Keratinocyte (primary cell): ENCODE measurements around the gene C14orf119. TPM values are rescaled to one million over a fixed set of nuclear protein-coding genes. Genes with fewer than 3 reads are reported as not detected.

Source experiments
- DNase-seq: peaks from one replicate; pipeline ENCODE4 v3.0.0-alpha.2; 2011; ENCODE audit warnings: low read depth, missing footprints, low spot score
- FAIRE-seq: peaks from 2 replicates; lab custom pipeline; 2011; peaks lifted over from hg19 to GRCh38; lab: Jason Lieb, UNC
- H2AFZ ChIP-seq: 2 replicates; pipeline ENCODE4 v1.6.0; 2012; ENCODE audit warnings: low read length, control low read depth, inconsistent platforms; ENCODE audit not compliant: control insufficient read depth
- H3K27ac ChIP-seq: 2 replicates; pipeline ENCODE4 v1.5.1; 2011; ENCODE audit warnings: low read length; ENCODE audit not compliant: control insufficient read depth, insufficient read depth
- H3K27me3 ChIP-seq: 3 replicates; pipeline ENCODE4 v1.6.0; 2011; ENCODE audit warnings: low read length; ENCODE audit not compliant: control insufficient read depth, insufficient read depth; ENCODE audit errors: extremely low read depth
- H3K36me3 ChIP-seq, 2 experiments: 2 replicates in 1 of 2; 3 replicates in 1 of 2; pipeline ENCODE4 v1.5.1; 2011; ENCODE audit warnings: low read length in 2 of 2, mild to moderate bottlenecking in 1 of 2; ENCODE audit not compliant: control insufficient read depth in 2 of 2, insufficient read depth in 2 of 2; ENCODE audit errors: extremely low read depth in 1 of 2
- H3K4me1 ChIP-seq: 3 replicates; pipeline ENCODE4 v1.5.1; 2011; ENCODE audit warnings: low read length; ENCODE audit not compliant: control insufficient read depth, insufficient read depth; ENCODE audit errors: extremely low read depth
- H3K4me2 ChIP-seq: 3 replicates; pipeline ENCODE4 v1.6.0; 2011; ENCODE audit warnings: low read depth, low read length; ENCODE audit not compliant: control insufficient read depth, insufficient read depth; ENCODE audit errors: extremely low read depth
- H3K4me3 ChIP-seq, 3 experiments: fragments of 200-600 bp in 1 of 3; sonication (generic) in 1 of 3; 2 replicates in 2 of 3; 3 replicates in 1 of 3; pipeline ENCODE4 v1.5.1; 2011 to 2016; ENCODE audit warnings: low read length in 3 of 3, mild to moderate bottlenecking in 3 of 3, control low read depth in 2 of 3, inconsistent platforms in 1 of 3, low read depth in 1 of 3, mixed read lengths in 1 of 3, mixed run types in 1 of 3, moderate library complexity in 1 of 3; ENCODE audit not compliant: control insufficient read depth in 2 of 3, insufficient read depth in 2 of 3; ENCODE audit errors: extremely low read depth in 1 of 3
- H3K79me2 ChIP-seq: 2 replicates; pipeline ENCODE4 v1.6.0; 2012; ENCODE audit warnings: low read length; ENCODE audit not compliant: control insufficient read depth, insufficient read depth
- H3K9ac ChIP-seq: 3 replicates; pipeline ENCODE4 v1.6.0; 2011; ENCODE audit warnings: low read length; ENCODE audit not compliant: control insufficient read depth, insufficient read depth; ENCODE audit errors: extremely low read depth
- H3K9me1 ChIP-seq: 3 replicates; pipeline ENCODE4 v1.6.0; 2011; ENCODE audit warnings: low read length; ENCODE audit not compliant: control insufficient read depth, insufficient read depth; ENCODE audit errors: extremely low read depth
- H3K9me3 ChIP-seq: 2 replicates; pipeline ENCODE4 v1.5.1; 2012; ENCODE audit warnings: low read depth, low read length; ENCODE audit not compliant: control insufficient read depth
- H4K20me1 ChIP-seq: 3 replicates; pipeline ENCODE4 v1.6.0; 2011; ENCODE audit warnings: low read length; ENCODE audit not compliant: control insufficient read depth, insufficient read depth; ENCODE audit errors: extremely low read depth
- CTCF ChIP-seq, 3 experiments: IDR thresholded peaks in 1 of 3; conservative IDR thresholded peaks in 1 of 3; optimal IDR thresholded peaks in 1 of 3; 2 replicates in 2 of 3; 3 replicates in 1 of 3; pipeline versions ENCODE3 to v1.5.1; 2011; ENCODE audit warnings: low read length in 3 of 3, mild to moderate bottlenecking in 3 of 3, moderate library complexity in 2 of 3, control low read depth in 1 of 3, inconsistent platforms in 1 of 3; ENCODE audit not compliant: insufficient read depth in 2 of 3; ENCODE audit errors: extremely low read depth in 1 of 3
- EZH2 ChIP-seq: IDR thresholded peaks from one replicate; pipeline ENCODE4 v1.6.1; 2012; ENCODE audit warnings: inconsistent platforms, mild to moderate bottlenecking, low read length, moderate library complexity
- dilution Hi-C: fragments of 300-500 bp; cut with MboI; formaldehyde crosslinking; loops from one replicate; pipeline ENCODE4 v1.7.0; 2020; ENCODE audit warnings: low sequenced_read_pairs; ENCODE audit not compliant: extremely low pct_ligation_motif_present
- polyA plus RNA-seq, 5 experiments: library from polyadenylated mRNA; depleted of rRNA in 3 of 5; stranded (reverse) in 3 of 5; stranded (forward) in 1 of 5; unstranded in 1 of 5; fragments of >200 nt; gene quantifications; 1 replicate in 1 of 5; 2 replicates in 3 of 5; 3 replicates in 1 of 5; pipeline versions ENCODE4 v1.2.1 to v1.2.3, GENCODE V29; 2011 to 2012; ENCODE audit warnings: missing spikeins in 2 of 5, low read depth in 1 of 5, low replicate concordance in 1 of 5

Gene C14orf119
- polyA plus RNA-seq, 1 donor (not counting 4 experiments of a cell fraction or from before 2014, with no cell fraction given): 73.7 TPM

GRCh38 chr14:23146351-23146910 is 51.1 kb downstream of the C14orf119 start:
- FAIRE-seq: no peak
- H3K9me1 ChIP-seq: no peaks in the 10 kb centered on the region
- H3K27ac ChIP-seq: no peak overlapping the region
- no peak overlapping the region for H3K4me2 ChIP-seq
- dilution Hi-C loops: no loop called here
- H2AFZ ChIP-seq: no peak overlapping the region
- no peaks in the 10 kb centered on the region for H3K27me3 ChIP-seq
- no peak overlapping the region for H3K4me3 ChIP-seq
- H4K20me1 ChIP-seq: no peaks in the 10 kb centered on the region
- DNase-seq: no peak
- peaks cover 17% of the 10 kb centered on the region for H3K4me1 ChIP-seq
- H3K9ac ChIP-seq: no peak overlapping the region
- H3K9me3 ChIP-seq: no peaks in the 10 kb centered on the region
- H3K79me2 ChIP-seq: no peaks in the 10 kb centered on the region
- peaks cover 4 to 8% of the 10 kb centered on the region in 2 experiments for H3K36me3 ChIP-seq
- TF ChIP-seq EZH2: no peak
- TF ChIP-seq CTCF (optimal IDR thresholded peaks at IDR 0.05 in 1 of 3, IDR thresholded peaks at IDR 0.05 in 1 of 3, conservative IDR thresholded peaks at IDR 0.05 in 1 of 3; ENCODE audit: extremely low read depth in 1 of 3, insufficient read depth in 2 of 3, low read length in 3 of 3): no peak

GRCh38 chr14:23146980-23147379 is 51.7 kb downstream of the C14orf119 start:
- Histone ChIP-seq H3K9me1 (no peaks in the 10 kb centered on the region), H3K79me2 (no peaks in the 10 kb centered on the region), H3K36me3 (peaks cover 4 to 8% of the 10 kb centered on the region in 2 experiments), H3K9ac (no peak overlapping the region), H3K9me3 (no peaks in the 10 kb centered on the region), H2AFZ (no peak overlapping the region), H4K20me1 (no peaks in the 10 kb centered on the region), H3K27ac (no peak overlapping the region), H3K27me3 (no peaks in the 10 kb centered on the region), H3K4me2 (no peak overlapping the region), H3K4me3 (no peak overlapping the region), H3K4me1 (peaks cover 13% of the 10 kb centered on the region)
- FAIRE-seq (no peak), DNase-seq (no peak)
- TF ChIP-seq CTCF (optimal IDR thresholded peaks at IDR 0.05 in 1 of 3, IDR thresholded peaks at IDR 0.05 in 1 of 3, conservative IDR thresholded peaks at IDR 0.05 in 1 of 3; ENCODE audit: extremely low read depth in 1 of 3, insufficient read depth in 2 of 3, low read length in 3 of 3) (no peak), EZH2 (no peak)
- dilution Hi-C loops: no loop called here
